Measurements from ENCODE around the gene C11orf21.

C11orf21 gene

DNA sequence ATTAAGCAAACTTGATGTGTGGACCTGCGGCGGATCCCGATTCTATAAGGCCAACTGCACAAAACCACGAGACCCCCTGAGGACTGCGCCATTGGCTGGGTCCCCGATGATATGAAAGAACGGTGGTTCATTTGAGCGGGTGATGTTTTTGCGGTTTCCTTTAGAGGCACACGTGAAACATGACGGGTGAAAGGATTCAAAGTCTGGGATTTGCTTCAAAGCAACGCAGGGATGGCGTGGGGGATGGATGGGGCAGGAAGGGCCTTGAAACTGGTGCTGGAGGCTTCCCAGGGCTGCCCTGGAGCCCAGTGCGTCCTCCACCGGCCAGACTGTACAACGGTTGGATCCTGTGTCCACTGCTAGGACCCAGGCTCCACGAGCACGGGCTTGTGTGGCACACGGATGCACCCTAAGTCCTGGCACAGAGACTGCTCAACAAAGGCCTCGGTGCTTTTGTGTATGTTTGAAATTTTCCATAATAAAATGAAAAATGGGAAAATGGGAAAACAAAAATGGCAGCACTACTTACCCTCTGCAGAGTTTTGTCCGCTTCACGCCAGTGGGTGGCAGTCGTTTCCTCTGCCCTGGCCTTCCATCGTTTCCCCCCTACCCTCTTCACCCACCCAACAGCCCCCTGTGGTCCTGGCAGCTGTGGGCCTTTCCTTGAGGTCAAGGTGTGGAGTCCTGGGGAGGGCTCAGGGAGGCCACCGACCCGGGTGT lies 35.0 kb downstream of the C11orf21 start:
- Histone ChIP-seq H3K9me3 (ENCODE audit: control insufficient read depth, low read length) (no peaks in the 10 kb centered on the region), H3K4me3 (ENCODE audit: insufficient read depth, low read depth, low read length) (no peak overlapping the region), H3K27ac (ENCODE audit: insufficient read depth, low read depth, low read length, poor library complexity, severe bottlenecking) (no peak overlapping the region), H3K4me1 (ENCODE audit: control insufficient read depth, insufficient read depth, low read length) (peaks cover 8% of the 10 kb centered on the region), H3K27me3 (ENCODE audit: control insufficient read depth, insufficient read depth, low read length, poor library complexity, severe bottlenecking) (peaks cover 67% of the 10 kb centered on the region), H3K36me3 (ENCODE audit: control insufficient read depth, insufficient read depth, low read length) (no peaks in the 10 kb centered on the region)
- WGBS, 2 experiments: 94% methylated on average over 26 of the region's 26 CpGs

DNA sequence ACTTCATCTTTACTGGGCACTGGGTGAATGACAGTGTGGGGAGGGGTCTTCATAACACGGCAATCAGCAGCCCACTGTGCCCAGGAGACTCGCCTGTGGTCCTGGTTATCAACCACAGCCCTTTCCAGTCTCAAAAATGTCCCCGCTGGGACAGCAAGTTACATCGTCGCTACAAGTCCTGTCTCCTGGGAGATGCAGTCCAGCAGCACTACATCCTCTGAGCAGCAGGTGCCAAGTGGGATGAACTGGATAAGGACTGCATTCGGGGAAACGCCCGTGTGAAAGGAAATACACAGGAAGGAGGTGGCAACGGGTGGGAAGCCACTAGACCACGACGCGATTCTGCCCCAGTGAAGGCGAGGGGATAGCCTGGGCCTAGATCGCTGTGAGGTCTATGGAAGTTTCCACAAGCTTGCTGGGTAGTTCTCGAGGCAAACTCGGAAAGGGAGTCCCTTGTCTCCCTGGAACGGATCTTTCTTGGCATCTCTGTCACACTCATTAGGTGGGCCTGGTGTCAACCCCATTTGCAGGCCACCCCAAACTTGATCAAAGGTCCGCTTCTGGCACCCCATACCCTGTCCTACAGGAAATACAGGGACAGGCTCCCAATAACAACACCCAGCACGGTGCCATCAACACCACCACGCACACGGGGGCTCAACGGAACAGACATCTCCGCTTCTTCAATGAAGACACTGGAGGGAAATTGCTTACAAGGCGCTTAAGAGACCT lies 35.7 kb downstream of the C11orf21 start:
- H3K27me3 ChIP-seq (ENCODE audit: control insufficient read depth, insufficient read depth, low read length, poor library complexity, severe bottlenecking): peaks cover 60% of the 10 kb centered on the region
- no peaks in the 10 kb centered on the region for H3K9me3 ChIP-seq (ENCODE audit: control insufficient read depth, low read length)
- no peaks in the 10 kb centered on the region for H3K36me3 ChIP-seq (ENCODE audit: control insufficient read depth, insufficient read depth, low read length)
- no peak overlapping the region for H3K27ac ChIP-seq (ENCODE audit: insufficient read depth, low read depth, low read length, poor library complexity, severe bottlenecking)
- H3K4me3 ChIP-seq (ENCODE audit: insufficient read depth, low read depth, low read length): no peak overlapping the region
- peaks cover 8% of the 10 kb centered on the region for H3K4me1 ChIP-seq (ENCODE audit: control insufficient read depth, insufficient read depth, low read length)
- 92 to 93% methylated on average over 24 of the region's 24 CpGs for WGBS, 2 experiments

DNA sequence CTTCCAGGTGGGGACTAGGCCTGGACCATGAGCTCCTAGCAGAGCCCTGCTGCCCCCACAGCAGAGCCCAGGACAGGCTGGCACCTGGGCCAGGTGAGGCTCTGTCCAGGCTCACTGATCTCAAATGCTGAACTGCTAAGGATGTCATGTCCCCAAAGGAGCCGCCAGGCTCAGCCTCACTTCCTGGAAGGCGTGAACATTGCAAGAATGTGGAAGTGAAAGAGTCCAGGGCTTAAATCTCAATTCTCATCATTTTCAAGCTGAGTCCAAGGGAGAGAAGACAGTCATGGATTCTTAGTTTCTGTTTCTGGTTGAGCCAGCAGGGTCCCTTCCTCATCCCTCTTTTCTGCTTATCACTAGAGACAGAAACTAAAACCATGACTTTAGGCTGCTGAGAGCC lies 36.3 kb downstream of the C11orf21 start:
- no peaks in the 10 kb centered on the region for H3K9me3 ChIP-seq (ENCODE audit: control insufficient read depth, low read length)
- peaks cover 8% of the 10 kb centered on the region for H3K4me1 ChIP-seq (ENCODE audit: control insufficient read depth, insufficient read depth, low read length)
- 87 to 88% methylated on average over 2 of the region's 2 CpGs for WGBS, 2 experiments
- H3K27me3 ChIP-seq (ENCODE audit: control insufficient read depth, insufficient read depth, low read length, poor library complexity, severe bottlenecking): peaks cover 54% of the 10 kb centered on the region
- H3K4me3 ChIP-seq (ENCODE audit: insufficient read depth, low read depth, low read length): no peak overlapping the region
- no peaks in the 10 kb centered on the region for H3K36me3 ChIP-seq (ENCODE audit: control insufficient read depth, insufficient read depth, low read length)
- no peak overlapping the region for H3K27ac ChIP-seq (ENCODE audit: insufficient read depth, low read depth, low read length, poor library complexity, severe bottlenecking)

DNA sequence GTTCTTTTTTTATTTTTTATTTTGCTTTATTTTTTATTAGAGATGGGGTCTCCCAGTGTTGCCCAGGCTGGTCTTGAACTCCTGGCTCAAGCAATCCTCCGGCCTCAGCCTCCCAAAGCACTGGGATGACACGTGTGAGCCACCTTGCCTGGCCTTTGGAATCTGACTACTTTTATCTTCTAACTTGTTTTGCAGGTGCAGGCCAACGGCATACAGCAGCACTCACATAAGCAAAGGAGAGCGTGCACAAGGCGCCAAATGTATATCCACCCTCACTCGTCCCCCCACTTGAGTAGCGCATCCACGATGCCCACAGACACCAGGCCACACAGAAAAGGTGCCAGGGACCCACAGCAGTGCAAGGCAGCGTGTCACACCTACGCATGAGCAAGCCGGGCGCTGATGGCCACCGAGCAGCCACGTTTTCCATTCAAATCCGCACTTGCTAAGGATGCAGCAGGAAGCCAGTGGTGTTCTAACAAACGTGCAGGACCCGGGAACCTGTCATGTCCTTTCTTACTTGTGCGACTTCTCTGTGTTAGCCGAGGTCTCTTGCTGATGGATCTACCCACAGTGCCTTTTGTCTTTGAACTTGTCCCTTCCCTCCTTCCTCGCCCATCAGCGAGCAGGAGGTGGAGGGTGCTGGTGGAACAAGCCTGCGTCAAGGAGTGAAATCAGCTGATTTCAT lies 37.2 kb downstream of the C11orf21 start:
- 93 to 94% methylated on average over 22 of the region's 22 CpGs for WGBS, 2 experiments
- H3K4me1 ChIP-seq (ENCODE audit: control insufficient read depth, insufficient read depth, low read length): peaks cover 8% of the 10 kb centered on the region

DNA sequence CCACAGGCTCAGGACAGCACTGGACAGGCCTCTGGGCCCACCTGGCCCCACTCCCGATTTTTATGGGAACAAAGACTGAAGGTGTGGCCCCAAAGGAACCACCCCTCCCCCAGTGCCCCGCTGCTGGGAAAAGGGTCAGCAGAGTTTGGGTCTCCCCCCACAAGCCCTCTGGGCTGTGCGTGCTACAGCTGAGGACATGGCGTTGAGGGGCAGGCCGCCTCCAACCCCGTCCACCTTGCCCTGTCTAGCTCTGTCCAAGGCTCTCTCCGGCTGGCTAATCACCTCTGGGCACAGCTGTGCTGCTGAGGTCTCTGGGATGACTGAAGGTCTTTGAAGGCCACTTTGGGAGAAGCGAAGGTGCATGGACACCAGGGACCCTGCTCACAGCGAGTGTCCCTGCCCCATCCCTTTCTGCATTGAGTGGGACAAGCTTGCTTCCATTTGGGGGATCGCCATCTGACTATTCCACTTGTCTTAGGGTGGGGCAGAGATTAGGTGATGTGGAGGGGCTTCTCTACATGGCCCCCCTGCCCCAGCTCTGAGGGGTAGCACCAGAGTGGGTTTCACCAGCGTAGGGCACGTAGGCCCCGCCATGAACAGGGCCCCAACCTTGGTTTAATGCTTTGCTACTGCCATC lies 37.9 kb downstream of the C11orf21 start:
- H3K4me1 ChIP-seq (ENCODE audit: control insufficient read depth, insufficient read depth, low read length): peaks cover 8% of the 10 kb centered on the region
- H3K4me3 ChIP-seq (ENCODE audit: insufficient read depth, low read depth, low read length): no peak overlapping the region
- WGBS, 2 experiments: 93 to 97% methylated on average over 13 of the region's 13 CpGs
- H3K36me3 ChIP-seq (ENCODE audit: control insufficient read depth, insufficient read depth, low read length): no peaks in the 10 kb centered on the region
- no peak overlapping the region for H3K27ac ChIP-seq (ENCODE audit: insufficient read depth, low read depth, low read length, poor library complexity, severe bottlenecking)
- peaks cover 38% of the 10 kb centered on the region for H3K27me3 ChIP-seq (ENCODE audit: control insufficient read depth, insufficient read depth, low read length, poor library complexity, severe bottlenecking)
- no peaks in the 10 kb centered on the region for H3K9me3 ChIP-seq (ENCODE audit: control insufficient read depth, low read length)

More for the DNA sequence above, 37.2 kb downstream of the C11orf21 start:
- Histone ChIP-seq H3K27ac (ENCODE audit: insufficient read depth, low read depth, low read length, poor library complexity, severe bottlenecking) (no peak overlapping the region), H3K27me3 (ENCODE audit: control insufficient read depth, insufficient read depth, low read length, poor library complexity, severe bottlenecking) (peaks cover 45% of the 10 kb centered on the region), H3K36me3 (ENCODE audit: control insufficient read depth, insufficient read depth, low read length) (no peaks in the 10 kb centered on the region), H3K4me3 (ENCODE audit: insufficient read depth, low read depth, low read length) (no peak overlapping the region), H3K9me3 (ENCODE audit: control insufficient read depth, low read length) (no peaks in the 10 kb centered on the region)

DNA sequence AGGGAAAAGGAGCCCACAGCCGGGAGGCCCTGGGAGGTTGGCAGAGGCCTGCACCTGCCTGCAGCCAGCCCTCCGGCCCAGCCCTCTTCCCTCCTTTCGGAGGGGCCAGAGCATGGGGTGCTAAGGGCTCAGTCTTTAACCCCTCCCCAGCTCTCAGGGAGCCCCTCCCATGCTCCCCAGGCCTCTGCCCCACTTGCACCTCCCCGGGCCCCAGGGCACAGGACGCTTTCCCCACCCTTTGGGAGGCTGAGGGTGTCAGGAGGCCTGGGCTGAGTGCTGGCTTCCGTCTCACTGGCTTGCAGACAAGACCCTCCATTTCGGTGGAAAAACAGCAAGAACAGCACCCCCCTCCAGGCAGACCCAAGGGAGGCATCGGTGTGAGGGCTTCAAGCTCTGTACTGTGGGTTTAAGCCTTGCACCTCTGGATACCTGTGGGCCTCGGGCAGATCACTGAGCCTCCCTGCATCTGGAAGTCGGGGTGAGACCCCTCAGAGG lies 38.6 kb downstream of the C11orf21 start:
- Histone ChIP-seq H3K9me3 (ENCODE audit: control insufficient read depth, low read length) (no peaks in the 10 kb centered on the region), H3K27me3 (ENCODE audit: control insufficient read depth, insufficient read depth, low read length, poor library complexity, severe bottlenecking) (peaks cover 31% of the 10 kb centered on the region), H3K4me1 (ENCODE audit: control insufficient read depth, insufficient read depth, low read length) (peaks cover 8% of the 10 kb centered on the region), H3K4me3 (ENCODE audit: insufficient read depth, low read depth, low read length) (no peak overlapping the region), H3K36me3 (ENCODE audit: control insufficient read depth, insufficient read depth, low read length) (no peaks in the 10 kb centered on the region), H3K27ac (ENCODE audit: insufficient read depth, low read depth, low read length, poor library complexity, severe bottlenecking) (no peak overlapping the region)
- 85 to 93% methylated on average over 10 of the region's 10 CpGs for WGBS, 2 experiments

DNA sequence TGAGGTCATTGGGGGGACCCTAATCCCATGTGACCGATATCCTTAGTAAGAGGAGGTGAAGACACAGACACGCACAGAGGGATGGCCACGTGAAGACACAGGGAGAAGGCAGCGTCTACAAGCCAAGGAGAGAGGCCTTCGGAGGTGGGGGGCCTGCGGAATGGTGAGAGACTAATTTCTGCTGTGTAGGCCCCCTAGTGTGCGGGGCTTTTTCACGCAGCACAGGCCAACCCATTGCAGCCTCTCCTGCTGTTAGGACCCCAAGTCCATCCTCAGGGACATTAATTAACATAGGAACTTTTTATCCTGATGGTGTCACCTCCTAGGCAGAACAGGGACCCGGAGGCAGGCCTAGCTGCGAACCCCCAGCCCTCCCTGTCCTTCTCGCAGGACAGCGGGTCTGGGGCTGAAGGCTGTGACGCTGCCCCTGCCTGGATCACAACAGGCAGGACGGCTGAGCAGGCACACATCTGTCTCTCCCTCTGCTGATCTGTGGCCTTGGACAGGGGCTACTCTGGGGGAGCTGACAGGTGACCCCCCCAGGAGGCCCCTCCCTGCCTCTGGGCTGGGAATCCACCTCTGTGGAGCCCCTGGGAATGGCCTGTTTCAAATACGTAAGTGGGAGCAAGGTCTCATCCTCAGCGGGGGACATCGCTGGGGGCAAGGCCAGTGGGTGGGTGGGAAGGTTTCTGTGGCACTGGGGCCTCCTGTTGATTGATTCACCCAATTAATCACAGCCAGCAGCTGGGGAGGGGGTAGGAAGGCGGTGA lies 39.2 kb downstream of the C11orf21 start:
- Histone ChIP-seq H3K4me3 (ENCODE audit: insufficient read depth, low read depth, low read length) (no peak overlapping the region), H3K27ac (ENCODE audit: insufficient read depth, low read depth, low read length, poor library complexity, severe bottlenecking) (no peak overlapping the region), H3K9me3 (ENCODE audit: control insufficient read depth, low read length) (no peaks in the 10 kb centered on the region), H3K4me1 (ENCODE audit: control insufficient read depth, insufficient read depth, low read length) (peaks cover 8% of the 10 kb centered on the region), H3K27me3 (ENCODE audit: control insufficient read depth, insufficient read depth, low read length, poor library complexity, severe bottlenecking) (peaks cover 25% of the 10 kb centered on the region), H3K36me3 (ENCODE audit: control insufficient read depth, insufficient read depth, low read length) (no peaks in the 10 kb centered on the region)
- 78 to 80% methylated on average over 18 of the region's 18 CpGs for WGBS, 2 experiments

DNA sequence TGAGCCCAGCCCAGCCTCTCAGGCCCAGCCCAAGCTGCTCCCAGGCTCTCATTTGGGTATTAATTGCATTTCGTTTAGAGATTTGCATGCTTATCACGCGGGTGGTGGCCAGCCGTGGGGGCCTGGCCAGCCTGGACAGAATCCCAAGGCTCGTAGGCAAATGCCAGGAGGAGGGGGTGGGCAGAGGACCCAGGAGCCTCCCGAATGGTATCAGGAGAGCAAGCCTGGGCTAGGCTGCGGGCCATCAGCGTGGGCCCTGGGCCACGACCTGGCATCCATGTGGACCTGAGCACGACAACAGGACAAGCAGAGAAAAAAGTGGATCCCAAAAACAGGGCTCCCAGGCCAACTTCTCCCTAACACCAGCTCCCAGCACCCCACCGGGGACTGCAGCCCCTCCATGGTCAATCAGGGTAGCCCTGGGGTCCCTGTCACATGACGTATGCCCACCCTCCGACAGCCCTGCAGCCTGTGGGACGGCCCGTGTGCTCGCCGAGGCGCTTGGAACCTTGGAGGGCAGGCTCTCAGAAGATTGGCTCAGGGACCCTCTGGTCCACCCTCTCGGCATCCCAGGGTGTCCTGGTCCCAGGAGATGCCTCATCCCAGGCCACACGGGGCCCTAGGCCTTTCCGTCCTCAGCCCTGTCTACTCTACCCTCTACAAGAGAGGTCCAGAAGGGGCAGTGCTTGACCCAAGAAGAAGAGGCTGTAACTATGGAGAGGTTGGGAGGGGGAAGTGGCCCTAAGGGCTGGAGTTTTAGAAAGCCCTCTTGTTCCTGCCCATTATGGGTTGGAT lies 40.1 kb downstream of the C11orf21 start:
- H3K27me3 ChIP-seq (ENCODE audit: control insufficient read depth, insufficient read depth, low read length, poor library complexity, severe bottlenecking): peaks cover 16% of the 10 kb centered on the region
- no peak overlapping the region for H3K4me3 ChIP-seq (ENCODE audit: insufficient read depth, low read depth, low read length)
- no peaks in the 10 kb centered on the region for H3K9me3 ChIP-seq (ENCODE audit: control insufficient read depth, low read length)
- no peak overlapping the region for H3K27ac ChIP-seq (ENCODE audit: insufficient read depth, low read depth, low read length, poor library complexity, severe bottlenecking)
- peaks cover 8% of the 10 kb centered on the region for H3K4me1 ChIP-seq (ENCODE audit: control insufficient read depth, insufficient read depth, low read length)
- WGBS, 2 experiments: 90% methylated on average over 21 of the region's 21 CpGs
- H3K36me3 ChIP-seq (ENCODE audit: control insufficient read depth, insufficient read depth, low read length): no peaks in the 10 kb centered on the region

Data from ectodermal cell (in vitro differentiated cells).